ENCODE data around the gene GRB10.

GRB10 gene

GRCh38 chr7:50596484-50596883 lies 186.2 kb downstream of the GRB10 start:
- Histone ChIP-seq H3K27ac (no peak overlapping the region), H3K4me3 (ENCODE audit: low read depth, low read length) (no peak overlapping the region), H3K27me3 (ENCODE audit: insufficient read depth, low read depth, severe bottlenecking) (no peaks in the 10 kb centered on the region), H3K36me3 (no peaks in the 10 kb centered on the region), H3K9me3 (ENCODE audit: severe bottlenecking) (no peaks in the 10 kb centered on the region)
- DNase-seq: no peak
- TF ChIP-seq CTCF (IDR thresholded peaks at IDR 0.05; ENCODE audit: low read depth, low read length): no peak

GRCh38 chr7:50595491-50596102 lies 187.1 kb downstream of the GRB10 start:
- DNase-seq: peak; percentile 61
- no peaks in the 10 kb centered on the region for H3K27me3 ChIP-seq (ENCODE audit: insufficient read depth, low read depth, severe bottlenecking)
- H3K9me3 ChIP-seq (ENCODE audit: severe bottlenecking): no peaks in the 10 kb centered on the region
- H3K4me3 ChIP-seq (ENCODE audit: low read depth, low read length): no peak overlapping the region
- no peaks in the 10 kb centered on the region for H3K36me3 ChIP-seq
- TF ChIP-seq CTCF (IDR thresholded peaks at IDR 0.05; ENCODE audit: low read depth, low read length): peak; percentile 76
- H3K27ac ChIP-seq: no peak overlapping the region

- Histone ChIP-seq H3K9me3 (ENCODE audit: severe bottlenecking) (no peaks in the 10 kb centered on the region), H3K27me3 (ENCODE audit: insufficient read depth, low read depth, severe bottlenecking) (no peaks in the 10 kb centered on the region), H3K36me3 (no peaks in the 10 kb centered on the region), H3K27ac (no peak overlapping the region), H3K4me3 (ENCODE audit: low read depth, low read length) (no peak overlapping the region)
- DNase-seq: no peak
- TF ChIP-seq CTCF (IDR thresholded peaks at IDR 0.05; ENCODE audit: low read depth, low read length): no peak
Measured at GRCh38 chr7:50594734-50595485, 187.8 kb downstream of the GRB10 start.

DNA sequence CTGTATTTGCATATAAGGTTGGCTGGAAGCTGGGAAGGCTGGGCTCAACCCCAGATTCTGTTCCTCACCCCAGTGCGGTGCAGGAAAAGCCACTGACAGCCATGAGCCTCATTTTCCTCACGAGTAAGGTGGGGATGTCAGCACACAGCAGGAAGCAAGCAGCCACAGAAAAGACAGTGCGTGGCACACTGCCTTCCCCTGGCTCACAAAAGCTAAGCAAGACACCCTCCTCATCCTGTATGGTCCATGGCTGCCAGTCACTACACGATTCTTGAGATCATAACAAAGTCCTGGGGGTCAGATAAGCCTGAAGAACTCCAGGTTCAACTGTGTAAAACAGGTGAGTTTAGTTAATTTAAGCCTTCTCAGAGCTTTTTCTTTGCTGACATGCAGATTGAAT lies 188.6 kb downstream of the GRB10 start:
- H3K9me3 ChIP-seq (ENCODE audit: severe bottlenecking): no peaks in the 10 kb centered on the region
- no peak overlapping the region for H3K27ac ChIP-seq
- no peak overlapping the region for H3K4me3 ChIP-seq (ENCODE audit: low read depth, low read length)
- H3K36me3 ChIP-seq: no peaks in the 10 kb centered on the region
- no peak for DNase-seq
- no peaks in the 10 kb centered on the region for H3K27me3 ChIP-seq (ENCODE audit: insufficient read depth, low read depth, severe bottlenecking)
- no peak for TF ChIP-seq CTCF (IDR thresholded peaks at IDR 0.05; ENCODE audit: low read depth, low read length)

DNA sequence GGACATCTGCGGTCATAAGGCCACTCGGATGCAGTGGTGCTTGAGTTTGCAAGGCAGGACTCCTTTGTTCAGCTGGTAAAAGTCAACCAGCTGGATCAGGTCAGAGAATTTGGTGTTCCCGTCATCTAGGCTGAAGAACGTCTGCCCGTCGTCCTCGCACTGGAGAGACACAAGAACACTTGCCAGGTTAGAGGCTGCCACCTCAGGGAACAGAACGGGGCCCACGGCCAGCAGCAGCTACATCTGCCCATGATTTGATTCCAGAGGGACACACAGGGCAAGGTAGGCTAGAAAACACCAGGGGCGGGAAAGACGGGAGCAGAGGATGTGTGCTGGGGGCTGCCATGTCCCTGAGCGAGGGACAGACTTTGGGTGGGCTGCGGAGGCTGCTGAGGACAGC lies 189.8 kb downstream of the GRB10 start:
- Histone ChIP-seq H3K4me3 (ENCODE audit: low read depth, low read length) (no peak overlapping the region), H3K27ac (no peak overlapping the region), H3K27me3 (ENCODE audit: insufficient read depth, low read depth, severe bottlenecking) (no peaks in the 10 kb centered on the region), H3K36me3 (no peaks in the 10 kb centered on the region), H3K9me3 (ENCODE audit: severe bottlenecking) (no peaks in the 10 kb centered on the region)
- no peak for TF ChIP-seq CTCF (IDR thresholded peaks at IDR 0.05; ENCODE audit: low read depth, low read length)
- no peak for DNase-seq
